HG03280 (cell line): ENCODE measurements around the gene CIAO3.

Experiments
- ATAC-seq: cut with Tn5 transposase; IDR thresholded peaks from one replicate; pipeline ENCODE4 v1.9.1; 2021; ENCODE audit warnings: mild to moderate bottlenecking, moderate library complexity; ENCODE audit not compliant: unreplicated experiment

Gene CIAO3

GRCh38 chr16:711548-712320 is 29.1 kb downstream of the CIAO3 start:
- no peak for ATAC-seq

DNA sequence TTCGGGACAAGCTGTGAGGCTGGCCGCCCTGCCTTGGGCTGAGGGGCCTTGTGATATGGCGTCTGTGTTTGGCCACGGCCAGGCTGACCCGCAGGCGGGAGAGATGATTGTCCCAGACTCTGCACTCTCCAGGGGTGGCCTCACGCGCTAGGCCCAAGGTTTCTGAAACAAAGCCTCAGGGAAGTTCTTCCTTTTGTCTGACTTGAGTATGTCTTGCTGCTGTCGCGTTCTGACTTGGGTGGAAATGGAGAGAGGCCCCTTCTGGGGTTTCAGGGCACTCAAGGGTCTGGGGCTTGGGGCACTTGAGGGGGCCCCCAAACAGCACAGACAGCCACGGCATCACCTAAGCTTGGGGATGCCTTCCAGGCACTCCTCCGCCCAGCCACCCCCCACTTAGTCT is 29.7 kb downstream of the CIAO3 start:
- no peak for ATAC-seq

- ATAC-seq = no peak
Measured at GRCh38 chr16:710500-711075, 30.2 kb downstream of the CIAO3 start.

GRCh38 chr16:709566-710499 is 31.0 kb downstream of the CIAO3 start:
- ATAC-seq = no peak

- ATAC-seq = no peak
Measured at GRCh38 chr16:708959-709358, 31.8 kb downstream of the CIAO3 start.

- no peak for ATAC-seq
Measured at GRCh38 chr16:708019-708418, 32.8 kb downstream of the CIAO3 start.

DNA sequence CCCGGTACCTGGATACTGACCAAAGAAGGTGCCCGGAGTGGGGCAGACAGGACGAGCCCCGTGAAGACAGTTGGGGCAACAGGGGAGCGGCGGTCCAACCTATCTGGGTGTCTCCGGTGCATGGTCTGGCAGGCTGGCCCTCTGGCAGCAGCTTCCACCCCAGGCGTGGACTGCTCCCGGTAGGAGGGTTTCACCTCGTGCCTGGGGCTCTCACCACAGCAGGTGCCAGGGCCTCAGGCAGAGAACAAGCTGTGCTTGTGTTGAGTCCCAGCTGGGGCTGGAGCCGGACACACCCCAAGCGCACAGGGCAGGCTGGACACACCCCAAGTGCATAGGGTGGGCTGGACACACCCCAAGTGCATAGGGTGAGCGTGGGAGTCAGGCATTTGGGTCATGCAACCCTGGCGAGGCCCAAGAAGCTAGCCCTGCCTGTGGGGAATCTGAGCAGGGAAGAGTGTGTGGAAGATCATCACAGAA is 33.7 kb downstream of the CIAO3 start:
- ATAC-seq = no peak

DNA sequence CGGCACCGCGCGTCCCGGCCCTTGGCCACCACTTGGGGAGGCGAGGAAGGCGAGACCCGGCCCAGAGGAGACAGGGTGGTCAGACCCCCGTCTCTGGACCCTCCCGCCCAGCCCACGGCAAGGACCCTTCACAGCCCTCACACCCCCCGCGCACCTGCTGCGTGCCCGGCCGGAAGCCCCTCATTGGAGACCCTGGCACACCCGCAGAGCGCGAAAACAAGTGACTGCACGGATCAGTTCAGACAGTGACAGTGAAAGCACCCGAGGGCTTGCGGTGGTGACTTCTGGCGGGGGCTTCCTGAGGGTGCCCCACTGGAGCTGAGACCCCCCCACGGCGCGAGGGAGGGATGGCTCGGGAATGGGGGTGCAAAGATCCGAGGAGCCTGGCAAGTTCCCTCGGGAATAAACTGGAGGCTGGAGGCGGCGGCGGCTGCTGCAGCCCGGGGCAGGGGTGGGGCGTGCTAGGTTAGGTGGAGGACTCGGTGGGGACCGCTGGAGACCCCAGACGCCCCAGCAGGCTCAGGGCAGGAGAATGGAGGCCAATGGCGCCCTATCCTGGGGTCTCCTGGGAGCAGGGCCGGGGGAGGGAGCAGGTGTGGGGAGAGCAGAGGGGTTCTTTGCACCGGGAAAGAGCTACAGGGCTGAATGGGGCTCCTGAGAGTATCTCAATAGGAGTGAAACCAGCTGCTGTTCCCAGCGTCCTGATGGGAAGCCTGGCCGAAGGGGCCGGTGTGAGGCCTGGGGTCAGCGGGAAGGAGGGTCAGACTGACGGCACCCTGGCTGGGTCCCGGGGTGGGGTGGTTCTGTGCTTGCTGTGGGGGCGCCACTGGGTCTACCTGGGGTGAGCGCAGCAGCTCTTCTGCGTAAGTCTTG is 34.4 kb downstream of the CIAO3 start:
- no peak for ATAC-seq

DNA sequence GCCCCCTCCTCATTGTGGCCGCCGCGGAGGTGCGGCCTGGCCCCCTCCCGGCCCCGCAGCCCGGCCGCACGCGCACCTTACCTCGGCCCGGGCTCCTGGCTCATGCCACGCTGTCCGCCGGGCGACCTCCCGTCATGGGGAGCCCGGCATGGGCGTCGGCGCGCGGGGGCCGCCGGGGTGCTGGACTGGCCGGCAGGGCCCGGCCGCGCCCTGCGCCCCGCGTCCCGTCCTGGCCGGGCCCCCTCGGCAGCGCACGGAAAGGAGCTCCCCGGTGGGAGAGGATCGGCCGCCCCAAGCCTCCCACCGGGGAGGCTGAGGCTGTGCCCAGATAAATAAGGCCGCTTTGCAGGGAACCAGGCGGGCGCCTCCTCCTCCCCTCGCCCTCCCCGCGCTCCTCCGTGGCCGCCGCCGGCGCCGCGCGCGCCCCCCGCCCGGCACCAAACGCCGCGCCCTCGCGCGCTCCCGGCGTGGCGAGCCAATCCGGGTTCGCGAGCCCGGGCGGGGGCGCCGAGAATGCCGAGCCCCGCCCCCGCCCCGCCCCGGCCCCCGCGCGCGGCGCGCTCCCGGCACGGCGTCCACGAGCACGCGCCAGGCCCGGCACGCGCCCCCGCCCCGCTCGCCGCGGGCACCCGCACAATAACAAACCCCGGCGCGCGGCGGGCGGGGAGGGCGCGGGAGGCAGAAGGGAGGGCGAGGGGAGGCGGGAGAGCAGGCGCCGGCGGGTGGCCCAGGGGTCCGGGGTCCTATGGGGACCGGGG is 35.2 kb downstream of the CIAO3 start, which contains the start of gene FBXL16:
Gene FBXL16 (minus strand): TSS at position 371 of the 758 bp plus-strand sequence. CDS start 8,396 bp downstream, outside the sequence.
- ATAC-seq = no peak

- no peak for ATAC-seq
Measured at GRCh38 chr16:704552-705380, 36.0 kb downstream of the CIAO3 start.

DNA sequence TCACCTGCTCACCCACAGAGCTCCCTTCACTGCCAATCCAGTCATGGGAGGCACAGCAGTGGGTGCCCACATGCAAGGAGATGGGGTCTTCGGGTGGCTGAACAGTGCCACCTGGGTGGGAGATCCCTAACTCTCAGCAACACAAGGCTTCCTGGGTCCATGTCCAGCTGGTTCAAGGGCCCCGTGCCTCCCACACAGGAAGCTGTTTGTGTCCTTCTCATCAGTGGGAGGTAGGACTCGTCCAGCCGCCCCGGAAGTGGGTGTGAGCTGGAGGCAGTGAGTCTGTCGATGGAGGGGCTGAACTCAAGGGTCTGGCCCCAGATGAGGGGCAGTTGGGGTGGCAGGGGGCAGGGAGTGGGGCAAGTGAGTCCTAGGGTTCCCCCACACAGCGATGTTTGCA is 36.8 kb downstream of the CIAO3 start:
- ATAC-seq = no peak

- no peak for ATAC-seq
Measured at GRCh38 chr16:703406-703805, 37.4 kb downstream of the CIAO3 start.

DNA sequence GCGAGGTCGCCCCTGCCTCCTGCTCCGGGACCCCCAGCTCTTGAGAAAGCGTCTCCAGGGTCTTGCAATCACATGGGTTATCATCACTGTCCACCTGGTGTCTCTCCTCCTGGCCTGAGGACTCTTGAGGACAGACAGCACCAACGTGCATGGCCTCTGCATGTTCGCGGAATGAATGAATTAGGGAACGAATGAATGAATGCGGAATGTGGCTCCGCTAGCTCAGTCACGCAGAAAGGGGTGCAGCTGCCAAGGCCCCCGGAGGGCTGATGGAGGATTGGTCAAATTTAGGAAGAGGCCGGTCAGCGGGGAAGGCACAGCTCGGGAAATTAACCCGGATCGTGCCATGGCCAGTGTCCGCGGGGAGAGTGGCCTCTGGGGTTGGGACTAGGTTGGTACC is 38.5 kb downstream of the CIAO3 start:
- no peak for ATAC-seq

DNA sequence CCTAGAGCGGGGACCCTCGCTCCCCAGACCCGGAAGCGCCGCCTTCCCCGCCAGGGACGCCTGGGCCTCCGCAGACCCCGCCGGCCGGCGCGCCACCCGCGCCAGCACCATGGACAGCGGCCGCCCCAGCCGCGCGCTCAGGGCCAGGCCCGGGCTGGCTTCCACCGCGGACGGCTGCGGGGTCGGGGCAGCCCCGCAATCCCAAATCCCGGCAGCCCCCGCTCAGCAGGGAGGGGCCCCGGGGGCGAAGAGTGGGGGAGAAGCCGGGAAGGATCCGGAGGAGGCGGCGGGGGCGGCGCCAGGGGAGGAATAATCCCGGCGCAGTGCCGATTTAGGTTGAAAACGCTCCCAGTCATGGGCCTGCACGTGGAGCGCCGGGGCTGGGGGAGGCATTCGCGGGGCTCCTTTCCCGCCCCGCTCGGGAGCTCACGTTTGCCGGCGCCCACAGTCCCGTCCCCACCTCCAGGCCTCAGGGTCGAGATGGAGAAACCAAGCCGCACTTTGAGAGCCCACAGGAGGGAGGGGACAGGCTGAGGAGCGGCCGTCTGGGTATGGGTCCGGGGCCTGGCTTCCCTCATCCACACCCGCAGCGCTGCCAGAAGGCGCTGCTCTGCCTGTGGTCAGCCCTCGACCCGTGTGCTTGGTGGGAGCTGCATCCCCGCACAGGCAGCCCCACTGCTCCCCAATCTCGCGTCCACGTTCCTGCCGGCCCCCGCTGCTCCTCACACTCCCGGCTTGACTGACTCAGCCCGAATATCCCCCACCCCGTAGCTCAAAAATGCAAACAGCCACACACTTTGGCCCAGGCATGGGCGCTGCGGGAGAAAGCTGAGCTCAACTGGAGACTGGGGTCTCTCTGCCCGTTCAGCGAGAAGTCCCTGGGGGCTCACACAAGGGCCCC is 39.9 kb downstream of the CIAO3 start:
- ATAC-seq = no peak

- ATAC-seq = no peak
Measured at GRCh38 chr16:698911-699671, 41.7 kb downstream of the CIAO3 start.

- ATAC-seq = no peak
Measured at GRCh38 chr16:695355-696089, 45.3 kb downstream of the CIAO3 start.
